ENCODE data around the gene TSHR.
A peak's percentile ranks its signal among the peaks of the same experiment; 100 is the strongest.
"Not testable (repeated sequence)": the region's sequence is repeated elsewhere in the genome, so short reads cannot be mapped to it uniquely, and the experiment has no call there.

TSHR gene

DNA sequence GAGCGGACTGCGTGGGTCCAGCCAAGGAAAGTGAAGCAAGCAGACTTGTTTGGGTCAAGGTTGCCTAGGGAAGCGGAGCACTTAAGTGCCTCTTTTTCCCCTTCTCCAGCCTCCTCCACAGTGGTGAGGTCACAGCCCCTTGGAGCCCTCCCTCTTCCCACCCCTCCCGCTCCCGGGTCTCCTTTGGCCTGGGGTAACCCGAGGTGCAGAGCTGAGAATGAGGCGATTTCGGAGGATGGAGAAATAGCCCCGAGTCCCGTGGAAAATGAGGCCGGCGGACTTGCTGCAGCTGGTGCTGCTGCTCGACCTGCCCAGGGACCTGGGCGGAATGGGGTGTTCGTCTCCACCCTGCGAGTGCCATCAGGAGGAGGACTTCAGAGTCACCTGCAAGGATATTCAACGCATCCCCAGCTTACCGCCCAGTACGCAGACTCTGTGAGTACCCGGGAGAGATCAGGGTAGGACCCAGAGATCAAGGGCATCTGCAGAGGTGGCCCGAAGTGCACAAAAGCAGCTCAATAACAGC, at the start of gene TSHR:
TSHR (plus strand) TSS at position 206 of the 526 bp plus-strand sequence; CDS start at position 266, 60 bp downstream.
- DNase-seq, result peak; percentile 18

DNA sequence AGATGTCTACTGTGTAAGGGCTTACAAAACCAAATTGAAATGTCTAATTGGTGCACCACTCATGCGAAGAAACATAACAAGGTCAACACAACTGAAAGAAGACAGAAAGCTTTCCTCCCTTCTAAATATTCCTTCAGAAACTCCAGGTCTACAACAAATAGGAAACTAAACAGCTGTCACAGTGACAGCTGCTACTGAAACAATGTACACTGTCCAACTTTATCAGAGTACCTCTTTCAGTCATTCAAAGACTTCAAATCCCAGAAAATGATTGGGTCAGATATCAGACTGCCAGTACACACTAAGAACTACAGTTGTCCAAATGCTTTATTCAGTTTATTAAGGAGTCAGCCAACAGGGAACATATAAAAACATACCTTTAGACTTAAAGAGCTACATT, 49.1 kb upstream of the TSHR start:
- DNase-seq, result no peak

DNA sequence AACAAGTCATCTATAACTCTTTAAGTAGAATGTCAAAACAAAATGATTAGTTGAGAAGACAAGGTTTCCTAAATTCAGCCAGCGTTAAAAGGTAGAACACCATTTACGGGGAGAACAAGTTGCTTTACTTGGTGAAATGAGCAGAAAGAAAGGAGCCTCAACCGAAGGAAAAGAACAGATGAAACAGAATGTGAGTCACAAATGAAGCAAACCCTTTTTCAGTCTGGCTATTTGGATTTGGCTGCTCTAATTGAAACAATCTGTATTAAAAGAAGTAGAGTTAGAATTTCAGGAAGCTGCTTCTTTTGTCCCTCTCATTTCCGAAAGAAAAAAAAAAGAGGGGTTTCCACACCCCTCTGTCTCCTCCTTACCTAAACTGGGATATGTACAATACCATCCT, 48.5 kb upstream of the TSHR start:
- DNase-seq, result no peak

DNA sequence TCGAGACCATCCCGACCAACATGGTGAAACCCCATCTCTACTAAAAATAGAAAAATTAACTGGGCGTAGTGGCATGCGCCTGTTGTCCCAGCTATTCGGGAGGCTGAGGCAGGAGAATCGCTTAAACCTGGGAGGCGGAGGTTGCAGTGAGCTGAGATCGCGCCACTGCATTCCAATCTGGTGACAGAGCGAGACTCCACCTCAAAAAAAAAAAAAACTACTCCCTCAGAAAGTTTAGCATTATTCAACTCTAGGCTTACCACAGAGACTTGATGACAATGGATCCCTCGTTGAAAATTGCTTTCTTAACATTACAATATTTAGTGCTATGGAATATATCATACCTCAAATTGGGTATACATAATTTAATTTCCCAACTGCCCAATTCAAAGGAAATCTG, 43.4 kb upstream of the TSHR start:
- DNase-seq, result not testable (repeated sequence)

DNA sequence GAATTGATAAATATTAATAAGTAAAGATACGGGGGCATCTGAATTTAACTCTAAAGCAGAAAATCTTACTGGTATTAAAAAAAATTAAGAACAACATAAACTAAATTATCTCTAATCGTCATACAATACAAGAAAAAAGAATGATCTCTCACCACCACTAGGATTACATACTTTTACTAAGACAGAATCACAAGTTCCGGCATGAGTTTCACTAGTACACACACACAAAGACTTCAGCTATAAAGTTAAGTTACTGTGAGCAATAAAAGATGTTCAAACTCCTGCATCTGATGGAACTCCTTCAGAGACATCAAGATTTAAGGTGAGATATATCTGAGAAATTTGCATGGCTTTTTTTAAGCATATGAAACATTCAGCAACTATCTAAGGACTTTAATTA, 35.8 kb upstream of the TSHR start:
- no peak for DNase-seq

DNA sequence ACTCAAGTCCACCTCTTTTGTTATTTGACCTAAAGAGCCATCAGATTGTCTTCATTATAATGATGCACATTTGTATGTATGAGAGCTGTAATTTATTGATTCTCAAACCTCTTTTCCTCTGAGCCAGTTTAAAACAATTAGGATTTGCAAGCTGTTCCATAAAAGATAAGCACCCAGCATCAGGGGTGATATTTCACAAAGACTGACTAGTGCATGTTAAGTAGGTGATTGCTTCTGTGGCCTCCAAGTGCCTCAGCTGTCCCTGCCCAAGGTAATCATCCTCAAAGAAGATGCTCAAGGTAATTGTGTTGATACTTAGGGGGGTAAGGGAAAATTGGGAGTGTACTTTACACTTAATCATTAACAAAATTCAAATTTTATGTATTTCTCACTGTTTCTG, 32.1 kb upstream of the TSHR start:
- no peak for DNase-seq

DNA sequence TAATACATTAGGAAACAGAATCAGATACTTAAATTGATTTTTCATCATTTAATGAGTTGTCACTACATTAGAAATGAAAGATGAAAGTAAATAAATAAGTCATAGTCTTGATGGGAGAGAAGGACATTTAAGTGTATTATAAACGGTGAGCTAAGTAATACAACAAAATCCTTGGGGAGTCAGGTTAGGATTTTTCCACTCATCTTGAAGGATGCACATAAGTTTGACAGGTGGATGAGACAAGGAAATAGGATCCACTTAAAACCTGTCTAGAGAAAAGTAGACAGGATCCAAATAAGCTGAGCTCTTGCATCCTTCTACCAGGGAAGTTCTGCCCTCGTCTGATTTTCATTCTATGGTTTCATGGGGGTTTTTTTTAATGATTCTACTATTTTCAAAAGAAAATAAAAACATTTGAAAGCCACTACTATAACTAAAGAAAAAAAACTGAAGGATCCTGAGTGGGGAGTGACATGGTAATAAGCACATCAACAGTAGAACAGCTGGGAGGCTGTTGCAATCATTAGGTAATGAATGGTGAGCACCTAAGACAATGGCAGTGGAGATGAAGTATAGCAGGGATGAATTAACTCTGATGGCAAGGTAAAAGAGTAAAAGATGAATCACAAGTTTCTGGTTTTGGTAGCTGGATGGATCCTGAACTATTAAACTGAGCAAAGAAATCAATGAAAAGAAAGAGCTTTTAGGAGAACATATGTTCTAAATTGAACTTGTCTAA, 30.9 kb upstream of the TSHR start:
- DNase-seq, result no peak

DNA sequence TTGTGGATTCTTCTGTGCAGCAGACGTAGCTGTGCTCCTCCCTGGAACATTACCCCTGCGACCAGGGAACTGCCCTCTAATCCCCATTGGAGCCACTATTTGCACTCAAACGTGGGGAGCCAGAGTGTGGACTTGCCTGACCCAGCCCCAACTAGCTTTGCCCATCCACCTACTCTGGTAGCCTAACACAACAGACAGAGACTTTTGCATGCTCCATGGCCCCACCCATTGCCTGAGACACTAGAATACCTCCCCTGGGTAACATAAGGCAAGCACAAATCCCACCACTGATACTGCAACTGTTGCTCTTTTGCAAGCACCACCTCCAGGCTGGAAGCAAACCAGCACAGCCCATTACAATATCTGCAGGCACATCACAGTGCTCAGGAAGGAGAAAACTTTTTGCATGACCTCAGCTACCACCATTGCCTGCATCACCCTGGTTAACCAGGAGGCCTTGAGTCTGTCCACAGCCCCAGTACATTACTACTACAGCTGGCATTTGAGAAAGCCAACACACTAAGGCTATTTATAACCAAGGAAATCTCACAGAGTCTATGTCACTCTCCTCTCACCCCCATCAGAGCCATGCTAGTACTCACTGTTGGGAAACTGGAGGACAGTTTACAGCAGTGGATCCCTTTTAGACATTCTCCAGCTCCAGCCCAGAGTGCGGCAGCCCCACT, 28.9 kb upstream of the TSHR start:
- DNase-seq, result no peak

DNA sequence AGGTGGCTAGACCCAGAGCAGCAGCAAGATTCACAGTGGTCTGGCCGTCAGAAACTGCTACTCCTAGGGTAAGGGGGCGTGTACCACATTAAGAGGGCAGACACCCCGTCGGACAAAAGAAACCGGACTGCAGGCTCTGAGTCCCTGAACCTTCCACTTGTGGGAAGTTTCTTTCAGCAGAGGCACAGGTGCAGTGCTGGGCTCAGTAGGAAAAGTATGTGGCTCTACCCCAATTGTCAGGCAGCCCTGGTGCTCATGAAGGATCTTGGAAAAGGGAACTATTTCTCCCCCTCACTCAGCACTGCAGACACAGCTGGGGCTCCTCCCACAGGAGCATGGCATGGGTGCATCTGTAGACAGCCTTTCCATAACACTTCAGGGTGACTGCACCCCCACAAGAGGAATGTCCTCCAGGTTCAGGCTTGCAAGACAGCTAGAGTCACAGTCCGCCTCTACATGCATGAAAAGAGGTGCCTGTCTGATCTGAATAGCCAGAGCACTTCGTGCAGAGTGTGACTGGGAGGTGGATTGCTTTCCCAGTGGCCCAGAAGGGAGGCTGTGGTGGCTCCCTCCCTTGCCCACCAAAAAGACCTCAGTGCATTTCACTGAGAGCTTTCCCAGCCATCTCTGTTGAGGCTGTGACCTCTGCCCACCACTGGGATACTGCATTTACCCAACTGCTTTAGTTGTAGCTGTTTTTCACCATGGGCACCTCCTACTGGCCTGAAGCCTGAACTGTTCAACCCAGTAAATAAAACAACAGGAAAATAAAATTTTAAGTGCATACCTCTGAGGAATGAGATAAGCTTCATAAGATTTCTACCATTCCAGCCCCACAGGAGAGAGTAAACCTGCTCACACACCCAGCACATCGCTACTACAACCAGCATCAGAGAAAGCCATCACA, 28.1 kb upstream of the TSHR start:
- DNase-seq, result no peak

DNA sequence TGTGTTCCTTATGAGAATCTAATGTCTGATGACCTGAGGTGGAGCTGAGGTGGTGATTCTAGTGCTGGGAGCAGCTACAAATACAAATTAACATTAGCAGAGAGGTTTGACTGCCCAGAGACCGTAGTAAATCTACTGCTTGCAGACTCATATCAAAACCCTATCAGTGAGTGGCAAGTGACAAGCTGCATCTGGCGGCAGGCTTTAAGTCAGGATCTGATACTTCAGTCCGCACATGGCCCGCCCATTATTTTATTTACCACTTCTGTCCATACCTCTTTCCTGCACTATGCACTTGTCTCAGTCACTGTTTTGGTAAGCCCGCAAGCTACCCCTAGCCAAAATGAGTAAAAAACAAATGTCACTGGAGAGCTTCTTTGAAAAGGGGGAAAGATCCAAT, 25.3 kb upstream of the TSHR start:
- no peak for DNase-seq

DNA sequence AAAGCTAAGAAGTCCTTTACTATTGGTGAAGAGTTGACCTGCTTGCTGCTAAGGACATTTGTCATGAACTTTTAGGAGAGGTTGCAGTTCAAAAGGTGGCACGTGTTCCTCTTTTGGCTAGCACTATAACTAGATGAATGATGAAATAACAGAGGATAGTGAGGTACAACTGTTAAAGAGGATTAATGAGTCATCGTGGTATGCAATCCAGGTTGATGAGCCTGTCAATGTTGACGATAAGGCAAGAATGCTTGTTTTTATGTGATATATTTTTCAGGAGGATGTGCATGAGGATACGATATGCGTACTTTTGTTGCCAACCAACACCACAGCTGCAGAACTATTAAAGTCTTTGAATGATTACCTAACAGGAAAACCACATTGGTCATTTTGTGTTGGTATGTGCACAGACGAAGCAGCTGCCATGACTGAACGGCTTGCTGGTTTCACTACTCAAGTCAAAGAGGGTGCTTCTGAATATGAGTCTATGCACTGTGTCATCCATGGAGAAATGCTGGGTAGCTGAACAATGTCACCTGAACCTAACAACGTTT, 24.5 kb upstream of the TSHR start:
- peak; percentile 65 for DNase-seq

DNA sequence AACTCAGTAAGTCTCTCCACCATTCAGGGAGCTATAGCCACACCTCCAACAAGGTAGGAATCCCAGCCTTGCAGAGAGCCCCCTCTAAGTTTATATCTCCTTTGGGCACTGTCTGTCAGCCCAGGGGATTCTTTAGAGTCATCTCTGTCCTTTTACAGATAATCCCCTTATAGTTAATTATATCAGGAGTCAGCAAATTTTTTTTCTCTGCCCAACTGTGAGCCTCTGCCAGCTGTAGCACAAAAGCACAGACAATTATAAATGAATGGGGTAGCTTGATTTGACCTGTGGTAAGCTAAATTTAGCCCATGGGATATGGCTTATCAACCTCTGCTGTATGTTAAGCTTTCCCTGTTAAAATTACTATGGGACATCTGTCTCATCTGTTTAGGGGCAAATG, 22.1 kb upstream of the TSHR start:
- no peak for DNase-seq

DNA sequence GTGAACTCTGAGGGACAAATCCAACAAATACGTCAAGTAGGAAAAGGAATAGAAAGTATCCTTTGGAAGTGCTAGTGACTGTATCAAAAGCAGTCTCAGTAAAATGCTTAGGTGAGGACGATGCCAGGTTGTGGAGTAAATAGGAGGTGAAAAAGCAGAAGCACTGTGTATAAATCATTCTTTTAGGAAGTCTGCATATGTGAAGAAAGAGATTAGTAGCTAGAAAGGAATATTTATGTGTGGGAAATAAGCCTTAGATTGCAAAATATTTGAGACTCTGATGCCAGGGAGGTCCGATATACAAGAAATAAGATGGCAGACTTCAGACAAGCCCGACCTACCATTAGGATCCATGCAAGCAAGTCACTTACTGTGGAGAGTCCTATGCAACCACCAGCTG, 21.7 kb upstream of the TSHR start:
- no peak for DNase-seq

DNA sequence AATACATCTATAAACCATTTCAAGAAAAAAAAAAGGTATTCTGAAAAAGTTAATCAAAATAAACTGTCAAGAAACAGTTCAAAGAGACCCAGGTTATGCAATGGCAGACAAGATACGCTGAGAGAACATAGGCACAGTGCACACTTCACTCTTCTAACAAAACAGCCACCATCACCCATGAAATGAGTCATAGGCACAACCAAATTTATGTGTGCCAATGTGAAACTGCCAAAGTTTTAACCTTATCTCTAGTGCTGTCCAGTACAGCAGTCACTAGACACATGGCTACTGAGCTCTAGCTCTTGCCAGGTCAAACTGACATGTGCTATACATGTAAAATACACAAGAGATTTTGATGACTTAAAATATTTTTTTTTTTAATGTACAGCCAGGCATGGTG, 15.3 kb upstream of the TSHR start:
- DNase-seq, result no peak

DNA sequence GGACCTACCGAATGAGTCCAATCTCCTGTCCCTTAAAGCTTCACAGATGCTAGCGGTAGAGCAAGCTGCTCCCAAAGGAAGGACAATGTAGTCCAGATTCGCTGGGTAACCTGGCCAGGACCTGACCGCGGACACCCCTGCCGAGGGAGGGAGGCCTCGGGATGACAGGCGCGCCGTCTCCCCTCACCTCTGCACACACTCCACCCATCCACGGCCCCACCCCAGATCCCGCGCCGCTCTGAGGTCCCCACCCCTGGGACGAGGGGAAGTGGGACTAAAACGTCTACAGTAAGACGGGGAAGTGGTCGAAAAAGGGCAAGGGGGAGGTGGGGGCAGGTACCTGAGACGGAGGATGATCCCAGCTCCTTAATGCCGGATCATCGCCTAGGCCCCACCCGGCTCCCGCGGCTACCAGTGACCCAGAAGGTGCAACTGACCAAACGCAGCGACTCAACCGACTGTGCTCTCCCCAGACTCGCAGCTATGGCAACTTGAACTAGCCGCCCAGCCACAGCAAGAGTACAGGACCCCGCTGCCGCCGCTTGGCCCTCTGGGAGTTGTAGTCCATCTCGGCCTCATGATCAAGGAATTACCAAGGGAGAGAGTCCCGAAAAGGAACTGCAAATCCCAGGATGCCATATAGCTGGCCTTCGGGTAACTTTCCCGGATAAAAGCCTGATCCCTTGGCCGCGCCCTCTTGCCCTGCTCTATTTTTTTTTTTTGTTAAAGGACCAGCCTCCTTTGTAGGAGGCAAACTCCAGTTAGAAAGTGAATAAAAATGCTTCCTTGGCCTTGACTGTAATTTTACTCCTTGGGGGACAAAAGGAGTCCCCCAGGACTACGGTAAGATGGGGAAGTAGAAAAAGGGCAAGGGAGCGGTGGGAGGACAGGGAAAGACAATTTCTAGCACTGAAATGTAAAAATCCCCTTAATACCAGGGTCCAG, 13.9 kb upstream of the TSHR start, which contains the start of gene CEP128:
CEP128 (minus strand) TSS at position 498 of the 945 bp plus-strand sequence.
- peak; percentile 89 for DNase-seq

DNA sequence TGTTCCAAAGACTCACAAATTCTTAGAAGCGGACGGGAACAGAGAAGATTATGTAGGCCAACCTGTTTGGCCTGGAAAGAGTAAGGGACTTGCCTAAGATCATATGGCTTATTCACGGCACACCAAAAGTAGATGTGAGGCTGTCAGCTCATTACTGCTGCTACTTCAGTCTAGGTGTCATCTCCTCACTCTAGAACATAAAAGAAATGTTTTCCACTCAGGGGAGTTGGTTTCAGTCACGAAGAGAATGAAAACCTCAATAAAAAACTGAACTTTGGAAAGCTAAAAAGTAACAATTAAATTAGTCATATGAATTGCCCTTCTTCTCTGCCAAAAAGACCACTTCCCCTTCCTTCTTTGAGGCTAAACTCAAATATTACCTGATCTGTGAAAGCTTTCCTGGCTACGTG, 13.2 kb upstream of the TSHR start:
- DNase-seq, result no peak

DNA sequence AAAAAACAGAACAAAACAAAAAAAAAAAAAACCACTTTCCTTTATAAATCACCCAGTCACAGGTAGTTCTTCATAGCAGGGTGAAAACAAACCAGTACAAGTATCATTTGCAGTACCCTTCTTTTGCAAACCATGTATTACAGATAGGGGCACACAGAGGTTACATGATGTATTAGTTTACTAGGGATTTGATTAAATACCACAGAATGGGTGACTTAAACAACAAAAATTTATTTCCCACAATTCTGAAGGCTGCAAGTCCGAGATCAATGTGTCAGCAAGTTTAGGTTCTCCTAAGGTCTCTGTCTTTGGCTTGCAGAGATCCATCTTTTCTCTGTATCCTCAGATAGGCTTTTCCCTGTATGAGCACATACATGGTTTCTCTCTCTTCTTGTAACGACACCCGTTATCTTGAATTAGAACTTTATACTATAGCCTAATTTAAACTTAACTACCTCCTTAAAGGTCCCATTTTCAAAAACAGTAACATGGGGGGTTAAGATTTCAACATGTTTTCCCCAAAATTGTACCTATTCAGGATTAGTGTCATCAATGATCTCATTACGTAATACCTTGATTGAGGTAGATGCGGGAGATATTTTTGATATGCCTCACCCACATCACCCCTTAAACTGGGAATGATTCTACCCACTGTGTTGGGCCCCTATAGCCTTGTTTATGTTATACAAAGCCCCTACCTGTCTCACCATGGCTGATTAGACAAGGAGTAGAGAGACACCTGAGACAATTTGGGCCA, 10.4 kb upstream of the TSHR start:
- no peak for DNase-seq

DNA sequence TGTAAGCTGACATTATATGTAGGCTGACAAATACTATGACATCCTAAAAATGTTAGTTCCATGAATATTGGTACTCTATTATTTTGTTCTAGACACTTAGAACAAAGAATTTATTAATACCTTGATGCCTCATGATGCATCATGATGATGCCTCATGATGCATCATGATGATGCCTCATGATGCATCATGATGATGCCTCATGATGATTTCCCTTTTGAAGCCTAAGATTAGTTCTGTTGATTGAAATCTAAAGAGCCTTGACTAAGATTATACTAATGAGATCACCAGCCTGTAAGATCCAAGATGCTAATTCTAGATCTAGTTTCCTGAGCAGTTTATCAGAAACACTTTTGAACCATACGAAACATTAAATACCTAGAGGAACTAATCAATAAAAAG, 9.2 kb upstream of the TSHR start:
- no peak for DNase-seq

DNA sequence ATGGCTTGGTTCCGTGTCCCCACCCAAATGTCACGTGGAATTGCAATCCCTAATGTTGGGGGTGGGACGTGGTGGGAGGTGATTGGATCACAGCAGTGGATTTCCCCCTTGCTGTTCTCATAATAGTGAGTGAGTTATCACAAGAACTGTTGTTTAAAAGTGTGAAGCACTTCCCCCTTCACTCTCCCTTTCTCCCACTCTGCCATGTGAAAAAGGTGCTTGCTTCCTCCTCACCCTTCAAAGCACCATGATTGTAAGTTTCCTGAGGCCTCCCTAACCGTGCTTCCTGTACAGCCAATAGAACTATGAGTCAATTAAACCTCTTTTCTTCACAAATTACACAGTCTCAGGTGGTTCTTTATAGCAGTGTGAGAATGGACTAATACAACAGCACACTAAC, 8.6 kb upstream of the TSHR start:
- DNase-seq, result no peak

DNA sequence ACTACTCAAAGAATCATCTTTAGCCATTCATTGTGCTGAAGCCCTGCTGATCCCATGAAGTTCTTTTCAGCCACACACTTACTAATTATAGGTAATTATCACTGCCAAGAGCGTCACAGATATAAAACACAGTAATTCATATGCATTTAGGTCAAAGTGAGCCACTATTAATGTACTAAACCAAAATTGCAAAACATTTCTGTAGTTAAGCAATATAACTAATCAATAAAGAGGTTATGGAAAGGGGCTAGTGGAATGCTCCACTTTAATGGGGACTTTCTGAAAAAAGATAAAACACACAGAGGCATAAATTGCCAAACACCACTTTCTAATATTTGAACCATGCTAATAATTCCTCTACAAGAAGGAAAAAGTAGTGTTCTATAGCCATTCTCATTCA, 7.1 kb upstream of the TSHR start:
- DNase-seq, result no peak

DNA sequence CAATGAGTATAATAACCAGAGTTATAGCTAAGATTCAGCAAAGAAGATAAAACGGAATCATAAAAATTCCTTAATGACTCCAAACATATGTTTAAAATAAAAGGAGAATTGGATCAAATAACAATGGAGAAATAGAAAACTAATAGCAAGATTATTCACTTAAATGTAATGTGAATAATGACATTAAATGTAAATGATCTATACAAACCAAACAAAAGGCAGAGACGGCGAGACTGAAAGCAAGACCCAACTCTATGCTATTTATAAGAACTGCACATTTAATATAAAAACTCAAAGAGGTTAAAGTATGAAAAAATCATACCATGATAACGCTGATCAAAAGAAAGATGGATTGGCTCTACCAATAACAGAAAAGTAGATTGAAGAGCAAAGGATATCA, 3.9 kb upstream of the TSHR start:
- no peak for DNase-seq
